ENCODE data around the gene FAM181B. TPM values are rescaled to one million over a fixed set of nuclear protein-coding genes. Genes with fewer than 3 reads are reported as not detected.

Gene FAM181B
- total RNA-seq, 1 donor from 2014 or later: 5.3 TPM

GRCh38 chr11:82775218-82775617 is 41.6 kb upstream of the FAM181B start:
- Mint-ChIP-seq H3K27me3 (ENCODE audit: low read depth) (no peaks in the 10 kb centered on the region), H3K27ac (ENCODE audit: unreplicated experiment) (no peak overlapping the region), H3K36me3 (ENCODE audit: low read depth) (peaks cover 13% of the 10 kb centered on the region), H3K4me3 (no peak overlapping the region), H3K4me1 (no peaks in the 10 kb centered on the region), H3K9me3 (peaks cover 22% of the 10 kb centered on the region)
- no peak for DNase-seq (ENCODE audit: low read depth, low spot score)
- TF ChIP-seq, protein P1, sequence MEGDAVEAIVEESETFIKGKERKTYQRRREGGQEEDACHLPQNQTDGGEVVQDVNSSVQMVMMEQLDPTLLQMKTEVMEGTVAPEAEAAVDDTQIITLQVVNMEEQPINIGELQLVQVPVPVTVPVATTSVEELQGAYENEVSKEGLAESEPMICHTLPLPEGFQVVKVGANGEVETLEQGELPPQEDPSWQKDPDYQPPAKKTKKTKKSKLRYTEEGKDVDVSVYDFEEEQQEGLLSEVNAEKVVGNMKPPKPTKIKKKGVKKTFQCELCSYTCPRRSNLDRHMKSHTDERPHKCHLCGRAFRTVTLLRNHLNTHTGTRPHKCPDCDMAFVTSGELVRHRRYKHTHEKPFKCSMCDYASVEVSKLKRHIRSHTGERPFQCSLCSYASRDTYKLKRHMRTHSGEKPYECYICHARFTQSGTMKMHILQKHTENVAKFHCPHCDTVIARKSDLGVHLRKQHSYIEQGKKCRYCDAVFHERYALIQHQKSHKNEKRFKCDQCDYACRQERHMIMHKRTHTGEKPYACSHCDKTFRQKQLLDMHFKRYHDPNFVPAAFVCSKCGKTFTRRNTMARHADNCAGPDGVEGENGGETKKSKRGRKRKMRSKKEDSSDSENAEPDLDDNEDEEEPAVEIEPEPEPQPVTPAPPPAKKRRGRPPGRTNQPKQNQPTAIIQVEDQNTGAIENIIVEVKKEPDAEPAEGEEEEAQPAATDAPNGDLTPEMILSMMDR (conservative IDR thresholded peaks at IDR 0.05): no peak

DNA sequence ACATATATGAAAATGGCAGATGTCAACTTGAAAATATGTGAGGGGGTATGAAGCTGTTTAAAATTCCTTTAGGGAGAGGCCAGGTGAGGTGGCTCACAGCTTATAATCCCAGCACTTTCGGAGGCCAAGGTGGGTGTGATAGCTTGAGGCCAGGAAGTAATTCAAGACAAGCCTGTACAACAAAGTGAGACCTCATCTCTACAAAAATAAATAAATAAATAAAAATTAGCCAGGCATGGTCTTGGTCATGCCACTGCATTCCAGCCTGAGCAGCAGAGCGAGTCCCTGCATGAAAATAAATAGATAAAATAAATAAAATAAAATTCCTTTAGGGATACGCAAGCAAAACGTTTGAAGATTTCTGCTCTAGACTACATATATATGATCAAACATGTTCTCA is 38.1 kb upstream of the FAM181B start:
- Mint-ChIP-seq H3K9me3 (peaks cover 11% of the 10 kb centered on the region), H3K4me3 (no peak overlapping the region), H3K36me3 (ENCODE audit: low read depth) (peaks cover 7% of the 10 kb centered on the region), H3K27me3 (ENCODE audit: low read depth) (no peaks in the 10 kb centered on the region), H3K4me1 (no peaks in the 10 kb centered on the region), H3K27ac (ENCODE audit: unreplicated experiment) (no peak overlapping the region)
- TF ChIP-seq, protein P1 (conservative IDR thresholded peaks at IDR 0.05): no peak
- no peak for DNase-seq (ENCODE audit: low read depth, low spot score)

DNA sequence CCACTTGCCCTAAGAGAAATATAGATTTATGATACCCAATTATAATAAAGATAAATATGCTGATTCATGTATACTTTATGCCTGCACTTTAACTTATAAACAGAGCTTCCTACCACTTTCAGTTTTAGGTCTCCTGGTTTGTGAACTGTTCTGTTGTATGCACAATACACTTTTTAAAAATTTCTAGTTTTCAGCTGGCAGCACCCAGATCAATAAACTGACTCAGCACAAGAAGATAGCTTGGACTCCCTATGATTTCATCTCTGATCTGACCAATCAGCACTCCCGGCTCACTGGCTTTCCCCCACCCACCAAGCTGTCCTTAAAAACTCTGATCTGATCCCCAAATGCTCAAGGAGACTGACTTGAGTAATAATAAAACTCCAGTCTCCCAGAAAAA is 33.5 kb upstream of the FAM181B start:
- no peak for DNase-seq (ENCODE audit: low read depth, low spot score)
- Mint-ChIP-seq H3K9me3 (peaks cover 2% of the 10 kb centered on the region), H3K4me1 (peaks cover 11% of the 10 kb centered on the region), H3K4me3 (no peak overlapping the region), H3K27me3 (ENCODE audit: low read depth) (no peaks in the 10 kb centered on the region), H3K27ac (ENCODE audit: unreplicated experiment) (no peak overlapping the region), H3K36me3 (ENCODE audit: low read depth) (no peaks in the 10 kb centered on the region)
- TF ChIP-seq, protein P1 (conservative IDR thresholded peaks at IDR 0.05): no peak

GRCh38 chr11:82765466-82766034 is 31.9 kb upstream of the FAM181B start:
- Mint-ChIP-seq H3K4me3 (no peak overlapping the region), H3K27me3 (ENCODE audit: low read depth) (no peaks in the 10 kb centered on the region), H3K9me3 (peaks cover 2% of the 10 kb centered on the region), H3K27ac (ENCODE audit: unreplicated experiment) (no peak overlapping the region), H3K36me3 (ENCODE audit: low read depth) (no peaks in the 10 kb centered on the region), H3K4me1 (peaks cover 11% of the 10 kb centered on the region)
- TF ChIP-seq, protein P1 (conservative IDR thresholded peaks at IDR 0.05): no peak
- DNase-seq (ENCODE audit: low read depth, low spot score): no peak

DNA sequence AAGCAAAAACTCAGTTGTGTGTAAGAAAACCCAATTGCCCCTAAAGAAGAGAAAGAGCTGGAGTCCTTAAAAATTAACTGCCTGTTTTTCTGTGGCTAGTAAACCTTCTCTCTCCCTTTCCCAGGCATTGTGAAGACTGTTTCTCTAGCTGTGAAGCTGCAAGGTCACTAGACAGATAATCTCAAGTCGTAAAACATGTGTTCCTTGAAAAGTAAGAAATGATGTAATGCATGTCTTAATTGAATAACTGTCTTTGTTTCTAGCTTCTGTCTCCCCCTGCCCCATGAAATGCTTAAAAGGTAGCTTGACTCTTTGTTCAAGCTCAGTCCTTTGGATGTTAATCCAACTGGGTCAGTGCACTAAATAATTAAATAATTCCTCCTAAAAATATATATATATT is 29.5 kb upstream of the FAM181B start:
- no peaks in the 10 kb centered on the region for H3K36me3 Mint-ChIP-seq (ENCODE audit: low read depth)
- no peak for DNase-seq (ENCODE audit: low read depth, low spot score)
- peaks cover 2% of the 10 kb centered on the region for H3K9me3 Mint-ChIP-seq
- TF ChIP-seq, protein P1 (conservative IDR thresholded peaks at IDR 0.05): no peak
- H3K4me3 Mint-ChIP-seq: no peak overlapping the region
- peak overlapping the region; percentile 39 for H3K27ac Mint-ChIP-seq (ENCODE audit: unreplicated experiment)
- H3K27me3 Mint-ChIP-seq (ENCODE audit: low read depth): no peaks in the 10 kb centered on the region
- H3K4me1 Mint-ChIP-seq: peaks cover 25% of the 10 kb centered on the region
